Neutrophil (primary cell): Measurements from ENCODE around the gene KRTAP12-1.

Source experiments
- H3K27ac ChIP-seq: fragments of 200-600 bp; sonication (generic); 2 replicates; pipeline ENCODE4 v1.5.1; 2016; ENCODE audit warnings: mild to moderate bottlenecking, moderate library complexity
- H3K27me3 ChIP-seq: fragments of 200-600 bp; sonication (generic); 2 replicates; pipeline ENCODE4 v1.6.0; 2016; ENCODE audit warnings: mild to moderate bottlenecking
- H3K36me3 ChIP-seq: fragments of 200-600 bp; sonication (generic); 2 replicates; pipeline ENCODE4 v1.5.1; 2017
- H3K4me1 ChIP-seq, 2 experiments: fragments of 200-600 bp in 1 of 2; sonication (generic) in 1 of 2; 1 replicate in 1 of 2; 2 replicates in 1 of 2; pipeline versions ENCODE4 v1.5.1 to v1.6.1; 2013 to 2016; ENCODE audit warnings: low read depth in 1 of 2, low read length in 1 of 2, mild to moderate bottlenecking in 1 of 2, moderate library complexity in 1 of 2; ENCODE audit not compliant: control insufficient read depth in 1 of 2, insufficient read depth in 1 of 2
- H3K4me3 ChIP-seq, 2 experiments: fragments of 200-600 bp in 1 of 2; sonication (generic) in 1 of 2; 1 replicate in 1 of 2; 2 replicates in 1 of 2; pipeline ENCODE4 v1.5.1; 2013 to 2016; ENCODE audit warnings: low read depth in 1 of 2, low read length in 1 of 2, mild to moderate bottlenecking in 1 of 2, moderate library complexity in 1 of 2
- H3K9me3 ChIP-seq: fragments of 200-600 bp; sonication (generic); 2 replicates; pipeline ENCODE4 v1.5.1; 2016
- TF ChIP-seq, protein P1 (sequence below): fragments of 200-600 bp; sonication (generic); IDR thresholded peaks from 2 replicates; pipeline ENCODE4 v1.5.1; 2016; ENCODE audit warnings: antibody characterized with exemption

The KRTAP12-1 gene

DNA sequence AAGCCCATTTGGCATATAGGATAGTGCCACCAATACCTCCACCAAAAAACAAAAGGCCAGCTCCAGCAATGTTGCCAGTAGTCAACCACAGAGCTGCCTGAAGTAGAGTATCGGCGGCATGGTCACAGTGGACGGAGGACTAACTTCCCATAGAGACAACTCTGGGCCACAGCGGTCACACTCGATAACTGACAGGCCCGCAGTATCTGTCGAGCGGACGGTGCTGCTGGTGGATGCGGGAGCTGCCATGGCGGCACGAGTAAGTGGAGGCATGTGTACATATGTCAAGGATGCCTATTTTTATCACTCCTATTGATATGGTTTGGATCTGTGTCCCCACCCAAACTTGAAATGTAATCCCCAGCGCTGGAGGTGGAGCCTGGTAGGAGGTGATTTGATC, 4.1 kb downstream of the KRTAP12-1 start:
- no peaks in the 10 kb centered on the region for H3K36me3 ChIP-seq
- peaks cover 4% of the 10 kb centered on the region for H3K27me3 ChIP-seq
- H3K4me1 ChIP-seq, result no peaks in the 10 kb centered on the region
- H3K4me3 ChIP-seq, result no peak overlapping the region
- TF ChIP-seq, protein P1, sequence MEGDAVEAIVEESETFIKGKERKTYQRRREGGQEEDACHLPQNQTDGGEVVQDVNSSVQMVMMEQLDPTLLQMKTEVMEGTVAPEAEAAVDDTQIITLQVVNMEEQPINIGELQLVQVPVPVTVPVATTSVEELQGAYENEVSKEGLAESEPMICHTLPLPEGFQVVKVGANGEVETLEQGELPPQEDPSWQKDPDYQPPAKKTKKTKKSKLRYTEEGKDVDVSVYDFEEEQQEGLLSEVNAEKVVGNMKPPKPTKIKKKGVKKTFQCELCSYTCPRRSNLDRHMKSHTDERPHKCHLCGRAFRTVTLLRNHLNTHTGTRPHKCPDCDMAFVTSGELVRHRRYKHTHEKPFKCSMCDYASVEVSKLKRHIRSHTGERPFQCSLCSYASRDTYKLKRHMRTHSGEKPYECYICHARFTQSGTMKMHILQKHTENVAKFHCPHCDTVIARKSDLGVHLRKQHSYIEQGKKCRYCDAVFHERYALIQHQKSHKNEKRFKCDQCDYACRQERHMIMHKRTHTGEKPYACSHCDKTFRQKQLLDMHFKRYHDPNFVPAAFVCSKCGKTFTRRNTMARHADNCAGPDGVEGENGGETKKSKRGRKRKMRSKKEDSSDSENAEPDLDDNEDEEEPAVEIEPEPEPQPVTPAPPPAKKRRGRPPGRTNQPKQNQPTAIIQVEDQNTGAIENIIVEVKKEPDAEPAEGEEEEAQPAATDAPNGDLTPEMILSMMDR, result no peak
- no peaks in the 10 kb centered on the region for H3K9me3 ChIP-seq
- H3K27ac ChIP-seq, result no peak overlapping the region

DNA sequence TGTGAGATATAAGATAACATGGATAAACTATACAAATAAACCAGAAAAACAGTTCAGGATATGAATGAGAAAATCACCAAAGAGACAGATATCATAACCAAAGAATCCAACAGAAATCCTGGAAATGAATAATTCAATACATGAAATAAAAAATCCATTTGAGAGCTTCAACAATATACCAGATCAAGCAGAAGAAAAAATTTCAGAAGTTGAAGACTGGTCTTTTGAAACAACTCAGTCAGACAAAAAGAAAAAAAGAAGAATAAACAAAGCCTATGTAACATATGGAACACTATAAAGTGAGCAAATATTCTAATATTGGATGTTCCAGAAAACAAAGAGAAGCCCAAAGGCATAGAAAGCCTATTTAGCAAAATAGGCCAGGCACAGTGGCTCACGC, 10.1 kb downstream of the KRTAP12-1 start:
- Histone ChIP-seq H3K9me3 (peaks cover 10% of the 10 kb centered on the region), H3K27me3 (peaks cover 4% of the 10 kb centered on the region), H3K27ac (no peak overlapping the region), H3K4me1 (no peaks in the 10 kb centered on the region), H3K36me3 (no peaks in the 10 kb centered on the region), H3K4me3 (no peak overlapping the region)
- TF ChIP-seq, protein P1, result no peak

DNA sequence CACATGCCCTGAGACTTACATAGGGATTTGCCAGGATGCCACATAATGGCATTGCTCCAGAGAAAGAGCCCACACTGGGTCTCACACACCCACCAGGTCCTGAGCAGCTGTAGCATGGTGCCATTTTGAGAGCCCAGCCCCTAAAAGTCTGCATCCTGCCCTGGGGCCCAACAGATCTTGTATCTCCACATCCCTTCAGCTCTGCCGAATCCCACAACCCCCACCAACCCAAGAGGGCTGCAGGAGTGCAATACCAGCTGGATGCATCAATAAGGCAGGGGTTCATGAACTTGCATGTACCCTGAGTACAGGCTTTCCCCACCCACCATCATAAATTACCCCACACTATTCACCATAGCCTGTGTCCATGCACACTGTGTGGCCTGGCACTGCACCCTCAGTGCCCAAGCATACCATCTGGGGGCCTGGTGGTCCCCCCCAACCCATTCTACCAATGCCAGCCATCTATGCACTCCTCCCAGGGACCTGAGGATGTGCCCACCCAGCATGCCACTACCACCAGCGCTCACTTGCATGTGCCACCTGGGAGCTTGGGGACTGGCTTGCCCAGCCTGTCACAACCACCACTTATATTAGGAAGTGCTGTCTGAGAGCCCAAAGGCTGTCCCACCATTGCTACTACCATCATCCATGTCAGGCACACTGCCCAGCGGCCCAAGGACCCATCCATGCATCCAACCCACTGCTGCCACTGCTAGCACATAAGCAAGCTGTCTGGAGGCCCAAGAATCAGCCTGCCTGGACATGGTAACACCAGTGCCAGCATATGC, 11.1 kb downstream of the KRTAP12-1 start:
- H3K9me3 ChIP-seq, result peaks cover 10% of the 10 kb centered on the region
- H3K27me3 ChIP-seq, result peaks cover 4% of the 10 kb centered on the region
- H3K27ac ChIP-seq, result no peak overlapping the region
- no peaks in the 10 kb centered on the region for H3K36me3 ChIP-seq
- no peaks in the 10 kb centered on the region for H3K4me1 ChIP-seq
- TF ChIP-seq, protein P1, result no peak
- H3K4me3 ChIP-seq, result no peak overlapping the region

DNA sequence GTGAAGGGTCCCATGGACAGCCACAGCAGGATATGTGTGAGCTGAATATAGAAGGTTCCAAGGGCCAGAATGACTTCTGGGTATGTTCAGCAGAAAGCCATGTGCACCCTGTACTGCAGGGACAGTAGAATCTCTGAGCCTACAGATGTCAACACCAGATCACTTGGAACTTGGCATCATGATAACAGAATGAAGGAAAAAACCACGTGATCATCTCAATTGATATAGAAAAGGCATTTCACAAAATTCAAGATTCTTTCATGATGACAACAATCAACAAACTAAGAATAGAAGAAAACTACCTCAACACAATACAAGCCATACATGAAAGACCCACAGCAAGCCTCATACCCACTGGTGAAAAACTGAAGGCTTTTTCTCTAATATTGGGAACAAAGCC, 14.4 kb downstream of the KRTAP12-1 start:
- Histone ChIP-seq H3K4me3 (no peak overlapping the region), H3K4me1 (no peaks in the 10 kb centered on the region), H3K36me3 (no peaks in the 10 kb centered on the region), H3K27ac (no peak overlapping the region), H3K9me3 (peaks cover 10% of the 10 kb centered on the region), H3K27me3 (peaks cover 4% of the 10 kb centered on the region)
- TF ChIP-seq, protein P1, result no peak

DNA sequence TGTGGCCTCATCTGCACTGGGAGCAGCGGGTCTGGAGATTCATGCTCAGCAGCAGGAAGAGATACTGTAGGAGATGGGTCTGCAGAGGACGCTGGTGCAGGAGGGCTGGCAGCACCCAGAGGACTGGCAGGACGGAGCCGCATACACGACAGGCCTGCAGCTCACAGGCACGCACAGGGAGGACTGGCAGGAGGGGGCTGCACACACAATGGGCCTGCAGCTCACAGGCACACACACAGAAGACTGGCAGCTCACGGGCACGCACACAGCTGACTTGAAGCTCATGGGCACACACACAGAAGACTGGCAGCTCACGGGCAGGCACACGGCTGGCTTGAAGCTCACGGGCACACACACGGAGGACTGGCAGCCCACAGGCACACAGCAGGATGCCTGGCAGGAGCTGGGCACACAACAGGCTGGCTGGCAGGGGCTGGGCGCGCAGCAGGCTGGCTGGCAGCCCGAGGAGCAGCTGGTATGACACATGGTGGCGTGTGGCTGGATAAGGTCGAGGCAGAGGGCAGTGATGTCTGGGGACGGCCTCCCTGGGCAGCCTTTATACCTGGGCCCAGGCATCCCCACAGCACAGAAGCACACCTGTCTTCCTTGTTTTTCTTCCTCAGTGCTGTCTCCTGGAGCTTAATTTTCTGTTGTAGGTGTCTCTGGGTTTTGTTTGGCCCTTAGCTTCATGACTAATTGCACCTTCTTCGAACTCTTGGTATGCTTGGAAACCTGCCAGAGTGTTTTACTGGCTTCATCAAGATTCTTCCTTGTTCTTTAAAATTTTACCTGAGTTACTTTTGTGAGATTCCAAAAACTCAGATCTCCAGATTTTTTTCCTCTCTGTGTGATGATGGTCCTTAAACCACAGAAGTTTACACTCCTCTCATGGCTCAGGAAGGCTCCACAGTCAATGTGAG, 15.3 kb downstream of the KRTAP12-1 start, which contains the start of gene KRTAP12-2:
KRTAP12-2 (minus strand) TSS at position 527 of the 920 bp plus-strand sequence; CDS start at position 486, 41 bp downstream.
- H3K36me3 ChIP-seq, result no peaks in the 10 kb centered on the region
- H3K27ac ChIP-seq, result no peak within 1 kb of the TSS
- H3K9me3 ChIP-seq, result peaks cover 8% of the 10 kb centered on the region
- H3K4me3 ChIP-seq, result no peak within 1 kb of the TSS
- peaks cover 4% of the 10 kb centered on the region for H3K27me3 ChIP-seq
- TF ChIP-seq, protein P1, result no peak
- H3K4me1 ChIP-seq, result no peaks in the 10 kb centered on the region
